GM08714 (cell line): ENCODE data around the gene CNST.
A peak's percentile ranks its signal among the peaks of the same experiment; 100 is the strongest.
"Not testable (repeated sequence)": the region's sequence is repeated elsewhere in the genome, so short reads cannot be mapped to it uniquely, and the experiment has no call there.

Source experiments
- H3K4me3 ChIP-seq: fragments of 200-500 bp; sonication (Bioruptor generic); 2 replicates; pipeline ENCODE4 v1.5.1; 2014; ENCODE audit warnings: mild to moderate bottlenecking, low read length, inconsistent platforms
- ZNF274 ChIP-seq: IDR thresholded peaks from 2 replicates; pipeline ENCODE4 v1.6.1; 2012; ENCODE audit warnings: mild to moderate bottlenecking, low read depth, low read length

Gene CNST

DNA sequence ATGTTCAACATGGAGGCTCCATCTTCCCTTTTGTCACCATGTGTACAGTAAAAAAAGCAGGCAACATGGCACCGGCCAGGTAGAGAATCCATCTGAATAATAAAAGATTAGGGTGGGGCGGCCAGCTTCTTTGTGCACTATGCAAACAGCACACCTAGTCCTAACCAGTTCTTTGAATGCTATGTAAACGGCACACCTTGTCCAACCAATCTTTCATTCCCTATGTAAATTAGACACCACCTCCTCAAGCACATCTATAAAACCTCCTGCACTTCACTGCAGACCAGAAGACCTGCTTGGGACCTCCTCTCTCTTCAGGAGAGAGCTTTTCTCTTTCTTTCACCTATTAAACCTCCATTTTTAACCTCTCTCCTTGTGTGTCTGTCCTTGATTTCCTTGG is 28.4 kb upstream of the CNST start:
- H3K4me3 ChIP-seq = no peak overlapping the region
- TF ChIP-seq ZNF274 = no peak

DNA sequence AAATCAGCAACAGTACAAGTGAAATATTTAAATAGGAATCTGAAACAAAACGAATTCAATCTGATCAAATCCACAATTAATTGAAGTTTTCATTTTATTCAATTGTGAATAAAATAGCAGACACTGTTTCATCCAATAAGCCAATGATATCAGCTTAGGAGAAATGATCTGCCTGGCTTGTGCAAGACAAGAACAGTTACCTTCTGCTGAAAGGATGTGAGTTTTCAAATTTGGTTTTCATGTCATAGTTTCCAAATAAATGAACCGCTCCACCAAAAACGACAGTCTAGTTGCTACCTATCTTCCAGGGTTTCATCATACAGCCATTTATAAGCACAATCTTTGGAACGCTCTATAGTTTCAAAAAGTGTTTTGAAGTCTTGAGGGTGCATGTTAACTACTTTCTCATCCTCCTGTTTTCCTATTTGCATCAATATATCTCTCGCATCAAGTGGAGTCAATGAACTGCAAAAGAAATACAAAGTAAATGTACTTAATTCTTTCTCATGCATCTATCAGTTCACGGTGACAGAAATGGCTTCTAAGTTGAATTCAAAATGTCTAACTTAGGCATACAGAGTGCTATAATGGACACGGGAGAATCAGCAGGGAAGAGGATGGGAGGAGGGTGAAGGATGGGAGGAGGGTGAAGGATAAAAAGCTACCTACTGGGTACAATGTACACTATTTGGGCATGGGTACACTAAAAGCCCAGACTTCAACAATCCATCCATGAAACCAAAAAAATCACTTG is 25.3 kb upstream of the CNST start:
- no peak for TF ChIP-seq ZNF274
- H3K4me3 ChIP-seq = no peak overlapping the region

DNA sequence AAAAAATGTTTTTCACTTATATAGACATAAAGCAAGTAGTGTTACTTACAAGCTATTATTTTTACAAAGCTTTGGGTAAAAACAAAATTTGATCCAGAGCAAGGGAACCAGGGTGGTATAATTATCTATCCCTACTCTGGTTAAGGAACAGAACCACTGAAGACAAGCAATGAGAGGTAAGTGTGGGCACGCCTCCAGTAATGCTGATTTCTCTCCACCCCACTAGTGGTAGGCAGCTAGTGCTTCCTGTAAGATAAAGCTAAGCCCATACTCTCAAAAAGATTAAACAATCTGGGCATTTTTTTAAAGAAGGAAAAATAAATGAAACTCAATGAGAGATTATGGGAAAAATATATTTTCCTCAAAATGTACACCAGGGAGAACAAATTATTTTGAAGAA is 22.3 kb upstream of the CNST start:
- H3K4me3 ChIP-seq = no peak overlapping the region

DNA sequence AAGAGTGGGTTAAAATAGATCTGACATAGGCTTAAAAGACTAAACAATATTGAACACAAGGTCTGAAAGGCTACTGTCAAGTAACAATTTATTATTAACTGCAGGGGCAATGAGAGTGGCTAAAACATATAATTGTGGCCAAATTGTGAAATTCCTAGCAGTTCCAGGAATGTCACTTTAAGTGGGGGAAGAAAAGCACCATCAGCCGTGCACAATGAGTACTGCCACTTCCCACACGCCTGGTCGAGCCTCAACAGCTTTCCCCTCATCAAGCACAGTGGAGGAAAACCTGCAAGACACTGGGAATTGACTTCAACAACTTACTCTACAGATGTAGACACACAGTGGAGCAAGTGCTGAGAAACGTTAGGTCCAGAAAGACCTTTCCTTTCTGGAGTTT is 16.6 kb upstream of the CNST start:
- H3K4me3 ChIP-seq = no peak overlapping the region
- TF ChIP-seq ZNF274 = no peak

More for the DNA sequence above, 22.3 kb upstream of the CNST start:
- TF ChIP-seq ZNF274 = no peak

DNA sequence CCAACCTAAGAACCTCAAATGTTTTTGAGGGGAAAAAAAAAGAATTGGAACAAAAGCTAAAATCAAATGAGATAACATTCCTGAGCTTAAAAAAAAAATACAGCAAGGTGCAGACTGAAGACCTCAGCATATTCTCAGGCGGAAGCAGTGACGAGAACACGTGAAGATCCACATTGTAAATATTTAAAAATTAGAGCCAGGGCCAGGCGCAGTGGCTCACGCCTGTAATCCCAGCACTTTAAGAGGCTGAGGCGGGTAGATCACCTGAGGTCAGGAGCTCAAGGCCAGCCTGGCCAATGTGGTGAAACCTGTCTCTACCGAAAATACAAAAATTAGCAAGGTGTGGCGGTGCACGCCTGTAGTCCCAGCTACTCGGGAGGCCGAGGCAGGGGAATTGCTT is 15.9 kb upstream of the CNST start:
- H3K4me3 ChIP-seq = no peak overlapping the region
- TF ChIP-seq ZNF274 = no peak

DNA sequence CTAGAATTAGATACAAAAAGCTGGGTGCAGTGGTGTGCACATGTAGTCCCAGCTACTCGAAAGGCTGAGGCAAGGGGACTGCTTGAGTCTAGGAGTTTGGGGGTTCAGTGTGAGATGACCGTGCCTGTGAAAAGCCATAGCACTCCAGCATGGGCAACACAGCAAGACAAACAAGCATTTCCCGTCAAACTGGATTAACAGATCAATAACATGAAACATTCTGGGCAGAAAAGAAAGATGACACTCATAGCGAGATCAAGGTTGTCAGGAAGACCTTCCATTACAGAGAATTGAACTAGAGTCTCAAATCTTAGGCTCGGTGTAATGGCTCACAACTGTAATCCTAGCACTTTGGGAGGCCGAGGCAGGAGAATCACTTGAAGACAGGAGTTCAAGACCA is 14.1 kb upstream of the CNST start:
- no peak for TF ChIP-seq ZNF274
- H3K4me3 ChIP-seq = no peak overlapping the region

DNA sequence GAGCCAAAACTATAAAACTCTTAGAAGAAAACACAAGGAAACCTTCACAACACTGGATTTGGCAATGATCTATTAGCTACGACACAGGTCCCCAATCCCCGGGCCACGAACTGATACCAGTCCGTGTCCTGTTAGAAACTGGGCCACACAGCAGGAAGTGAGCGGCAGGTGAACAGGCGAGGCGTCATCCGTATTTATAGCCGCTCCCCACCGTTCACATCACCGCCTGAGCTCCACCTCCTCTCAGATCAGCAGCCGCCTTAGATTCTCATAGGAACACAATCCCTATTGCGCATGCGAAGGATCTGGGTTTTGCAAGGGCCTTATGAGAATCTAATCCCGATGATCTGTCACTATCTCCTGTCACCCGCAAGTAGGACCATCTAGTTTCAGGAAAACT is 12.1 kb upstream of the CNST start:
- H3K4me3 ChIP-seq = no peak overlapping the region
- no peak for TF ChIP-seq ZNF274

DNA sequence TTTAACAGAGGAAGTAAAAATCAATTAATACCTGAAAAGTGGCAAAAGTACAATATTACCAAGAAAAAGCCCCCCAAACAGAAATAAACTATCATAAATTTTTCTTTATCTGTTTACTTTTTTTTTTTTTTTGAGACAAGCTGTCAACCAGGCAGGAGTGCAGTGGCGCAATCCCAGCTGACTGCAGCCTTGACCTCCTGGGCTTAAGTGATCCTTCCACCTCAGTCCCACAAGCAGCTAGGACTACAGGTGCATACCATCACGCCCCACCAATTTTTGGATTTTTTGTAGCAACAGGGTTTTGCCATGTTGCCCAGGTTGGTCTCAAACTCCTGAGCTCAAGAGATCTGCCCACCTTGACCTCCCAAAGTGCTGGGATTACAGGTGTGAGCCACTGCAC is 8.2 kb upstream of the CNST start:
- no peak for TF ChIP-seq ZNF274

DNA sequence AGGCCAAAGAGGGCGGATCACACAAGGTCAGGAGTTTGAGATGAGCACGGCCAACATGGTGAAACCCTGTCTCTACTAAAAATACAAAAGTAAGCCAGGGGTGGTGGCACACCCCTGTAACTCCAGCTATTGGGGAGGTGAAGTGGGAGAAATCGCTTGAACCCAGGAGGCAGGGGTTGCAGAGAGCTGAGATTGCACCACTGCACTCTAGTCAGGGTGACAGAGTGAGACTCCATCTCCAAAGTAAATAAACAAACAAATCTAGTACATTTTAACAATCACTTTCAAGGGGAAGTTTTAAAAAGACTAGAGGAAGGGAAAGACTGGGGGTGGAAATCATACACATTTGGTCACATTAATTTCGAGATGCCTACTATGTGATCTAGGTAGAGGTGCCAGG is 6.9 kb upstream of the CNST start:
- TF ChIP-seq ZNF274 = no peak
- no peak overlapping the region for H3K4me3 ChIP-seq

More for the DNA sequence above, 8.2 kb upstream of the CNST start:
- H3K4me3 ChIP-seq = no peak overlapping the region

DNA sequence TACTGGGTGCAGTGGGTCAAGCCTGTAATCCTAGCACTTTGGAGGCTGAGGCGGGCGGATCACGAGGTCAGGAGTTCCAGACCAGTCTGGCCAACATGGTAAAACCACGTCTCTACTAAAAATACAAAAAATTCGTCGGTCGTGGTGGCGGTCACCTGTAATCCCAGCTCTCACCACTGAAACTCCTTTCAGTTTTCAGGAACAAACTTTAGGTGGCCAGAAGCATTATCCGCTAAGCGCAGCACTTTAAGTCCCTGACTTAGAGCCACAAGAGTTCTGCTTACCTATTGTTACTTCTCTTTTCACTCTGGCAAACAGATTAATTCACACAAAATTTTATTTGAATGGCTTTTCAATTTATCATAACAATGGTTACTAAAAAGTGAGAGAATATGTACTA is 5.4 kb upstream of the CNST start:
- H3K4me3 ChIP-seq = not testable (repeated sequence)

DNA sequence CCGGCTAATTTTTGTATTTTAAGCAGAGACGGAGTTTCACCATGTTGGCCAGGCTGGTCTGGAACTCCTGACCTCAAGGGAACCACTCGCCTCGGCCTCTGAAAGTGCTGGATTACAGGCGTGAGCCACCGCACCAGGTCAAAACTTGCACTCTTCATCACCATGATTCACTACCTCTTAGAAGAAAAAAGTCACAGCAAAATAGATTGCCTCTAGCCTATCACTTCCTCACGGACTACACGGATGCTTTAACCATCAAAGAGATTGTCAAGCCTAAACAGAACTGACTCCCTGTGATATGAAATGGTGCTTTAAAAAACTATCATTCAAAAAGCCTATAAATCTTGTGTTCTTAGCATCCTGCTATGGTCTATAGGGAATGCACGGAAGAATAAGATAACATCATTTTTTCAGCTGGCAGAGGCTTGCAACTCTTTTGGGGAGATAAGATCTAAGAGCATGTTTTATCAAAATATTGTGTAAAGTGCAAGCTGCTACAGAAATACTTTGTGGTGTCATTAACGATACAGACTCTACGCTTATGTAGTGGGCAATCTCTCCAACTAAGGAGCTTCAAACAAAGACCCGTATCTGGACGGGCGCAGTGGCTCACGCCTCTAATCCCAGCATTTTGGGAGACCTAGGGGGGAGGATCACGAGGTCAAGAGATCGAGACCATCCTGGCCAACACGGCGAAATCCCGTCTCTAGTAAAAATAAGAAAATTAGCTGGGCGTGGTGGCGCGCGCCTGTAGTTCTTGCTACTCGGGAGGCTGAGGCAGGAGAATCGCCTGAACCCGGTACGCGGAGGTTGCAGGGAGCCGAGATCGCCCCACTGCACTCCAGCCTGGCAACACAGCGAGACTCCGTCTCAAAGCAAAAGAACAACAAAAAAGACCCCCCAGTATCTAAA is 1.2 kb upstream of the CNST start:
- peak overlapping the region; percentile 91 for H3K4me3 ChIP-seq
- TF ChIP-seq ZNF274 = no peak

DNA sequence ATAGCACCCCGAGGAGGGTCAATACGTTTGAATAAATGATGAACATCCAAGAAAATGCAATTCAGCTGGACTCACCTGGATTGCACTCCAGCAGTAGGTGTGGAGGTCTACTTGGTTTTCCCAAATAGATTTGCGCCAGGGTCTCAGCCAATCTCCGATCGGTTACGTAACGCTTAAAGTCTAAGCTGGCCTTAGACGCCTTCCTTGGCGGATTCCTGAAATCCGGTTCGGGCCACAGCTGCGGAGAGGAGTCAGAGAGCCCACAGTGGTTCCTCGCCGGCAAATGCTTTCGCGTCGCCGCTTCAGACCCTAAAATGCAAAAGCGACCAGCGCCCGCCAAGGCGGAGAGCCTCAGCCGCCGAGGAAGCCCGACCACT is 517 bp upstream of the CNST start:
- TF ChIP-seq ZNF274 = no peak

DNA sequence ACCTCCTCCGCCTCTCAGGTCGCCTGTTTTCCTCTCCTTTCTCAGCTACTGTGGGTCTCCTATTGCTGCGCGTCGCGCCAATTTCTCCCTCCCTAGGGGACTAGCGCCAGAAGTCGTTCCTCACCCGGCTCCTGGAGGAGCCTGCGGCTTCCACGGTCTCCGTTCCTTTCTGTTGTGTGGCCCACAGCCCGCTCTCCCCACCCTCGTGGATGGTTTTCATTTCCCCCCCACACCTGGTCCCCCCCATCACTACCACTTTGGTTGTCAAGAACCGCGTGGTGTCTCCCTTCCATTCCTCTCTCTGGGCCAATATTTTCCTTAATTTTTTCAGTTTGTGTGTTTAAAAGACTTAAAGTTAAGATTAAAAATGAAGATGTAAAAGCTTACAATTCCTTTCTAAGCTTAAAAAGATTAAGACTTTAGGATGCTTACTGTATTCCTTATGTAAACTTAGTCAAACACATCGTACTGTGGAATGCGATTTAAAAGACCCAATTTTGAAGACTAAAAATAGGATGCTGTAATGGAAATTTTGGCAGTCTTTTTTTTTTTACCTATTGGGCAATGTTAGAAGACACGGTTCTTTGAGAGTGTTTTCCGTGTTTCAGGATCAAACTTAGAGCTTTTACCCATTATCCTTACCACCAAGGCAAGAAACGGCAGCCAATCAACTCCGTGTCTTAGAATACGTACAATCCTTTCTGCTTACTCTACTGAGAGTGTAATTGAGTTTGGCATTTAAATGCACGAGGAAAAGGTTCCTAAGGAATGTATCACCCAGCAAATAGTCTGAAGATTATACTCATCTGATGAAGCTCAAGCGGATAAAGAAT is 773 bp downstream of the CNST start:
- no peak for TF ChIP-seq ZNF274

More for the DNA sequence above, 517 bp upstream of the CNST start:
- H3K4me3 ChIP-seq = peak overlapping the region; percentile 91

DNA sequence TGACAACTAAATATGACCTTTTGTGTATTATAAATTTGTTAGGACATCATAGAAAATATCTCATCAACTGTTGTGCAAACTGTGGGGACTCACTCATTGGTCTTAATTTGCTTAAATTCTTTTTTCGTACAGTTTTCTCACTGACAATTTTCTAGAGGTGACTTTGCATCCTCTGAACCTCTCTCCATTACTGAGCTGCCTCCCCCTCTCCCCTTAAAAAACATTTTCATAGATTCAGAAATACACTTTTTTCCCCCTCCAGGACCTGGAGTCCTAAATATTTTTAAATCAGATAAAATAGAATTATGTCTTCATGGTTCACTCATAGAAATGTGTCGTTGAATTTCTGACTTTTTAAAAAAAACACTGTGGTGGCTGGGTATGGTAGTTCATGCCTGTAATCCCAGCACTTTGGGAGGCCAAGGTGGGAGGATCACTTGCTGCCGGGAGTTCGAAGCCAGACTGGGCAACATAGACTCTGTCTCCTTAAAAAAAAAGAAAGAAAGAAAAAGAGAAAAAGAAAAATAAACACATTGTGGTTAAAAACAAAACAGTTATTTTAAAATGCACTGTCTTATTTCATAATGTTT is 1.5 kb downstream of the CNST start:
- TF ChIP-seq ZNF274 = no peak
- peak overlapping the region; percentile 97 for H3K4me3 ChIP-seq

More for the DNA sequence above, 773 bp downstream of the CNST start:
- H3K4me3 ChIP-seq = peak overlapping the region; percentile 97
